Measurements from ENCODE around the gene CD5L.

CD5L gene

DNA sequence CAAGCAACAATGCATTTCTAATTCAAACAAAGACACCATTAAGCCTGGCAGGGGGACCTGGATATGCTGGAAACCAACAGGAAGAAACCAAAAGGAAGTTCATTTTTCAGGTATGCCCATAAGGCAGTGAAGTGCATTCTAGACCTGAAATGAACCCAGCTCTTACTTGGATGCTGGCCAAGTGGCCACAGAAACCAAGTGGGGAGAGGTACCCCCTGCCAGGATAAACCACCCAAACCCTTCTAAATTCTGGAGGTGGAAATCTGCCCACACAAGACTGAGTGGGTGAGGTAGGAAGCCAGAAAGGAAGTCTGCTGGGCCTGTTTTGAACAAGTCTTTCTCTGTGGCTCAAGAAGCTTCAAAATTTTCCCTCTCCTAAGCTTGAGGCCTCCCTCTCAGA is 2.6 kb downstream of the CD5L start:
- TF ChIP-seq EZH2phosphoT487 (IDR thresholded peaks at IDR 0.05; ENCODE audit: borderline replicate concordance, low read length) = no peak
- TF ChIP-seq, protein P1, sequence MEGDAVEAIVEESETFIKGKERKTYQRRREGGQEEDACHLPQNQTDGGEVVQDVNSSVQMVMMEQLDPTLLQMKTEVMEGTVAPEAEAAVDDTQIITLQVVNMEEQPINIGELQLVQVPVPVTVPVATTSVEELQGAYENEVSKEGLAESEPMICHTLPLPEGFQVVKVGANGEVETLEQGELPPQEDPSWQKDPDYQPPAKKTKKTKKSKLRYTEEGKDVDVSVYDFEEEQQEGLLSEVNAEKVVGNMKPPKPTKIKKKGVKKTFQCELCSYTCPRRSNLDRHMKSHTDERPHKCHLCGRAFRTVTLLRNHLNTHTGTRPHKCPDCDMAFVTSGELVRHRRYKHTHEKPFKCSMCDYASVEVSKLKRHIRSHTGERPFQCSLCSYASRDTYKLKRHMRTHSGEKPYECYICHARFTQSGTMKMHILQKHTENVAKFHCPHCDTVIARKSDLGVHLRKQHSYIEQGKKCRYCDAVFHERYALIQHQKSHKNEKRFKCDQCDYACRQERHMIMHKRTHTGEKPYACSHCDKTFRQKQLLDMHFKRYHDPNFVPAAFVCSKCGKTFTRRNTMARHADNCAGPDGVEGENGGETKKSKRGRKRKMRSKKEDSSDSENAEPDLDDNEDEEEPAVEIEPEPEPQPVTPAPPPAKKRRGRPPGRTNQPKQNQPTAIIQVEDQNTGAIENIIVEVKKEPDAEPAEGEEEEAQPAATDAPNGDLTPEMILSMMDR (IDR thresholded peaks at IDR 0.05; ENCODE audit: low read depth, low read length, poor library complexity, severe bottlenecking) = no peak
- peaks cover 7% of the 10 kb centered on the region for H3F3A ChIP-seq (ENCODE audit: control insufficient read depth, insufficient read depth)
- no peaks in the 10 kb centered on the region for H3K9me3 ChIP-seq (ENCODE audit: control insufficient read depth, insufficient read depth, low read length)
- no peaks in the 10 kb centered on the region for H3K9me2 ChIP-seq (replicated peaks; ENCODE audit: control insufficient read depth, low read length)
- H3K36me3 ChIP-seq (ENCODE audit: control insufficient read depth, low read length) = no peaks in the 10 kb centered on the region
- H3K27ac ChIP-seq (ENCODE audit: low read depth, low read length) = no peak overlapping the region
- H3K4me1 ChIP-seq (ENCODE audit: control insufficient read depth, low read length) = peaks cover 63% of the 10 kb centered on the region
- no peaks in the 10 kb centered on the region for H3K27me3 ChIP-seq (ENCODE audit: control insufficient read depth, low read length)
- peak overlapping the region; percentile 27 for H3K4me2 ChIP-seq (ENCODE audit: low read length)
- no peaks in the 10 kb centered on the region for H4K20me1 ChIP-seq (ENCODE audit: control insufficient read depth, insufficient read depth, low read depth, low read length)
- no peak overlapping the region for H3K4me3 ChIP-seq (ENCODE audit: low read length)
- no peaks in the 10 kb centered on the region for H3K79me2 ChIP-seq (ENCODE audit: control insufficient read depth, low read length)

GRCh38 chr1:157834430-157834829 is 7.2 kb downstream of the CD5L start:
- H3K36me3 ChIP-seq (ENCODE audit: control insufficient read depth, low read length) = no peaks in the 10 kb centered on the region

GRCh38 chr1:157833145-157833544 is 8.5 kb downstream of the CD5L start:
- no peaks in the 10 kb centered on the region for H3K9me3 ChIP-seq (ENCODE audit: control insufficient read depth, insufficient read depth, low read length)
- H3K4me2 ChIP-seq (ENCODE audit: low read length) = peak overlapping the region; percentile 76
- H3K4me3 ChIP-seq (ENCODE audit: low read length) = peak overlapping the region; percentile 65
- H3K36me3 ChIP-seq (ENCODE audit: control insufficient read depth, low read length) = no peaks in the 10 kb centered on the region
- TF ChIP-seq, protein P1 (IDR thresholded peaks at IDR 0.05; ENCODE audit: low read depth, low read length, poor library complexity, severe bottlenecking) = no peak
- no peak for TF ChIP-seq EZH2phosphoT487 (IDR thresholded peaks at IDR 0.05; ENCODE audit: borderline replicate concordance, low read length)
- peaks cover 13% of the 10 kb centered on the region for H3F3A ChIP-seq (ENCODE audit: control insufficient read depth, insufficient read depth)
- H3K9me2 ChIP-seq (replicated peaks; ENCODE audit: control insufficient read depth, low read length) = no peaks in the 10 kb centered on the region
- no peaks in the 10 kb centered on the region for H3K27me3 ChIP-seq (ENCODE audit: control insufficient read depth, low read length)
- no peaks in the 10 kb centered on the region for H4K20me1 ChIP-seq (ENCODE audit: control insufficient read depth, insufficient read depth, low read depth, low read length)
- H3K27ac ChIP-seq (ENCODE audit: low read depth, low read length) = peak overlapping the region; percentile 69
- no peaks in the 10 kb centered on the region for H3K79me2 ChIP-seq (ENCODE audit: control insufficient read depth, low read length)
- H3K4me1 ChIP-seq (ENCODE audit: control insufficient read depth, low read length) = peaks cover 73% of the 10 kb centered on the region

More at GRCh38 chr1:157834430-157834829, 7.2 kb downstream of the CD5L start:
- no peaks in the 10 kb centered on the region for H3K79me2 ChIP-seq (ENCODE audit: control insufficient read depth, low read length)
- H3K4me1 ChIP-seq (ENCODE audit: control insufficient read depth, low read length) = peaks cover 70% of the 10 kb centered on the region
- H3K9me3 ChIP-seq (ENCODE audit: control insufficient read depth, insufficient read depth, low read length) = no peaks in the 10 kb centered on the region
- H3K9me2 ChIP-seq (replicated peaks; ENCODE audit: control insufficient read depth, low read length) = no peaks in the 10 kb centered on the region
- peaks cover 13% of the 10 kb centered on the region for H3F3A ChIP-seq (ENCODE audit: control insufficient read depth, insufficient read depth)
- H3K27ac ChIP-seq (ENCODE audit: low read depth, low read length) = no peak overlapping the region
- TF ChIP-seq, protein P1 (IDR thresholded peaks at IDR 0.05; ENCODE audit: low read depth, low read length, poor library complexity, severe bottlenecking) = no peak
- no peak for TF ChIP-seq EZH2phosphoT487 (IDR thresholded peaks at IDR 0.05; ENCODE audit: borderline replicate concordance, low read length)
- H3K4me2 ChIP-seq (ENCODE audit: low read length) = no peak overlapping the region
- no peaks in the 10 kb centered on the region for H3K27me3 ChIP-seq (ENCODE audit: control insufficient read depth, low read length)
- no peak overlapping the region for H3K4me3 ChIP-seq (ENCODE audit: low read length)
- H4K20me1 ChIP-seq (ENCODE audit: control insufficient read depth, insufficient read depth, low read depth, low read length) = no peaks in the 10 kb centered on the region
